ENCODE data around the gene CALML4.

DNA sequence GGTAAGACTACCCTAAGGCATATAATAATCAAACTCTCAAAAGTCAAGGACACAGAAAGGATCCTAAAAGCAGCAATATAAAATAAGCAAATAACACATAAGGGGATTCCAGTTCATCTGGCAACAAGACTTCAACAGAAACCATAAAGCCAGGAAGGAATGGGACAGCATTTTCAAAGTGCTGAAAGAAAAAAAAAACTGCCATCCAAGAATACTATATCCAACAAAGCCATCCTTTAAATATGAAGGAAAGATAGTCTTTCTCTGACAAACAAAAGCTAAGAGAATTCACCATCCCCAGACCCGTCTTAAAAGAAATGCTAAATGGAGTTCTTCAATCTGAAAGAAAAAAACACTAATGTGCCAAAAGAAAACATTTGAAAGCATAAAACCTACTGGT lies 39.1 kb upstream of the CALML4 start:
- TF ChIP-seq POLR2AphosphoS5 (IDR thresholded peaks at IDR 0.05; ENCODE audit: low read depth, low read length) = no peak
- TF ChIP-seq POLR2A (IDR thresholded peaks at IDR 0.05; ENCODE audit: low read depth, low read length) = no peak

Measured in GM12892 (cell line).